HepG2 (cell line): ENCODE results near the gene RPH3AL. TPM values are rescaled to one million over a fixed set of nuclear protein-coding genes. Genes with fewer than 3 reads are reported as not detected.

Experiments used
- ATAC-seq: fragments of 200-7000 bp; cut with Tn5 transposase; 3 replicates; pipeline ENCODE4 v1.9.1; 2020; ENCODE audit warnings: mild to moderate bottlenecking, moderate library complexity
- BruUV-seq: library from RNA; stranded (reverse); fragments of 400-500 nt; replicated peaks from 2 replicates; lab custom pipeline; 2021; lab: Mats Ljungman, UMichigan
- CTCF ChIA-PET: fragments of 300-600 bp; formaldehyde crosslinking; extraction: SDS; loops from one replicate; lab custom pipeline; 2021; ENCODE audit warnings: low total read pairs, inconsistent platforms, low intra/inter-chr PET ratio; lab: Yijun Ruan, JAX
- POLR2A ChIA-PET: fragments of 350-600 bp; sonication (Branson Sonifier 250); formaldehyde crosslinking; loops from one replicate; lab custom pipeline; 2020; ENCODE audit warnings: antibody characterized with exemption, inconsistent platforms; lab: Yijun Ruan, JAX
- DNase-seq: peaks from one replicate; pipeline ENCODE4 v3.0.0-alpha.2; 2015; ENCODE audit warnings: low spot score
- FAIRE-seq: peaks from 3 replicates; lab custom pipeline; 2011; peaks lifted over from hg19 to GRCh38; lab: Jason Lieb, UNC
- H2AFZ ChIP-seq: one replicate; pipeline ENCODE4 v1.6.1; 2011; ENCODE audit warnings: low read length, inconsistent platforms
- H3K27ac ChIP-seq: fragments of 300-600 bp; 3 replicates; pipeline ENCODE4 v1.8.0; 2011; ENCODE audit warnings: mixed run types, mild to moderate bottlenecking, mixed read lengths, low read length, inconsistent platforms; ENCODE audit not compliant: insufficient read depth; ENCODE audit errors: extremely low read length
- H3K27me3 ChIP-seq, 2 experiments: fragments of 200-600 bp in 1 of 2; 2 replicates in 1 of 2; 3 replicates in 1 of 2; pipeline versions ENCODE4 v1.6.0 to v1.8.0; 2011; ENCODE audit warnings: low read length in 2 of 2, mild to moderate bottlenecking in 2 of 2, moderate library complexity in 2 of 2, inconsistent platforms in 1 of 2; ENCODE audit not compliant: insufficient read depth in 2 of 2, control insufficient read depth in 1 of 2
- H3K36me3 ChIP-seq, 2 experiments: fragments of 200-600 bp in 1 of 2; replicated peaks in 1 of 2; 2 replicates in 1 of 2; 3 replicates in 1 of 2; pipeline versions ENCODE4 v1.5.1 to v1.8.0; 2011; ENCODE audit warnings: low read length in 2 of 2, inconsistent platforms in 1 of 2; ENCODE audit not compliant: insufficient read depth in 2 of 2, control insufficient read depth in 1 of 2
- H3K4me1 ChIP-seq: 2 replicates; pipeline ENCODE4 v1.5.1; 2012; ENCODE audit warnings: low read length, inconsistent platforms; ENCODE audit not compliant: insufficient read depth
- H3K4me2 ChIP-seq: 2 replicates; pipeline ENCODE4 v1.6.0; 2011; ENCODE audit warnings: low read depth, low read length, inconsistent platforms
- H3K4me3 ChIP-seq, 3 experiments: fragments of 200-600 bp in 1 of 3; sonication (generic), shearing (Covaris generic) in 1 of 3; replicated peaks in 1 of 3; 2 replicates each; pipeline ENCODE4 v1.5.1; 2011 to 2016; ENCODE audit warnings: low read length in 3 of 3, inconsistent platforms in 2 of 3, low read depth in 2 of 3, mild to moderate bottlenecking in 2 of 3, control low read depth in 1 of 3, mixed read lengths in 1 of 3; ENCODE audit not compliant: insufficient read depth in 1 of 3
- H3K79me2 ChIP-seq: one replicate; pipeline ENCODE4 v1.6.1; 2011; ENCODE audit warnings: low read length, inconsistent platforms; ENCODE audit not compliant: insufficient read depth
- H3K9ac ChIP-seq: 2 replicates; pipeline ENCODE4 v1.6.0; 2011; ENCODE audit warnings: mild to moderate bottlenecking, low read depth, low read length, inconsistent platforms; ENCODE audit not compliant: insufficient read depth
- H3K9me3 ChIP-seq: 2 replicates; pipeline ENCODE4 v1.5.1; 2012; ENCODE audit warnings: mild to moderate bottlenecking, low read length
- H4K20me1 ChIP-seq: 2 replicates; pipeline ENCODE4 v1.6.0; 2011; ENCODE audit warnings: inconsistent platforms, mild to moderate bottlenecking, low read length, moderate library complexity; ENCODE audit not compliant: insufficient read depth
- ATF4 ChIP-seq, 2 experiments: fragments of 450-650 bp in 1 of 2; sonication (generic) in 1 of 2; formaldehyde crosslinking; IDR thresholded peaks; 2 replicates each; pipeline versions ENCODE4 v1.5.0 to v1.8.0; 2020 to 2022; ENCODE audit warnings: mild to moderate bottlenecking in 1 of 2, missing genetic modification reagents in 1 of 2
- ATF5 ChIP-seq: sonication (generic); formaldehyde crosslinking; IDR thresholded peaks from 2 replicates; pipeline ENCODE4 v1.4.0; 2020; ENCODE audit warnings: mild to moderate bottlenecking, low read depth, missing genetic modification reagents
- CEBPB ChIP-seq: IDR thresholded peaks from 2 replicates; pipeline ENCODE4 v1.6.1; 2011; ENCODE audit warnings: low read depth, low read length, improper control_type of control experiment, borderline replicate concordance
- CEBPG ChIP-seq: IDR thresholded peaks from 2 replicates; pipeline ENCODE4 v1.6.1; 2016
- ELK4 ChIP-seq: sonication (generic); formaldehyde crosslinking; IDR thresholded peaks from 2 replicates; pipeline ENCODE4 v1.9.0; 2021; ENCODE audit warnings: missing genetic modification reagents, borderline replicate concordance
- ETV5 ChIP-seq: IDR thresholded peaks from 2 replicates; pipeline ENCODE4 v1.6.1; 2018; ENCODE audit warnings: missing biosample characterization, missing genetic modification reagents, inconsistent platforms, borderline replicate concordance
- HCFC1 ChIP-seq: fragments of 150-350 bp; IDR thresholded peaks from 2 replicates; pipeline ENCODE4 v1.6.1; 2014; ENCODE audit warnings: low read depth, low read length
- HNRNPK ChIP-seq: fragments of 200-400 bp; formaldehyde crosslinking; IDR thresholded peaks from 2 replicates; pipeline ENCODE4 v1.6.1; 2018; ENCODE audit warnings: low read length, low read depth, moderate library complexity, mild to moderate bottlenecking; ENCODE audit not compliant: poor library complexity, severe bottlenecking
- MAX ChIP-seq: IDR thresholded peaks from 2 replicates; pipeline ENCODE4 v1.6.1; 2012; ENCODE audit warnings: inconsistent platforms
- NFKB2 ChIP-seq: sonication (generic); formaldehyde crosslinking; IDR thresholded peaks from 2 replicates; pipeline ENCODE4 v1.4.0; 2020; ENCODE audit warnings: missing genetic modification reagents, borderline replicate concordance
- RARA ChIP-seq: IDR thresholded peaks from 2 replicates; pipeline ENCODE4 v1.6.1; 2016; ENCODE audit warnings: missing genetic modification reagents, missing compliant biosample characterization
- RXRB ChIP-seq: IDR thresholded peaks from 2 replicates; pipeline ENCODE4 v1.6.1; 2016; ENCODE audit warnings: borderline replicate concordance, missing genetic modification reagents, missing compliant biosample characterization
- TAF15 ChIP-seq: fragments of 200-400 bp; formaldehyde crosslinking; IDR thresholded peaks from one replicate; pipeline ENCODE4 v1.6.1; 2018; ENCODE audit warnings: mild to moderate bottlenecking, low read depth, low read length; ENCODE audit not compliant: poor library complexity, severe bottlenecking
- TOPORS ChIP-seq: sonication (generic); formaldehyde crosslinking; IDR thresholded peaks from 2 replicates; pipeline ENCODE4 v1.8.0; 2023; ENCODE audit warnings: mild to moderate bottlenecking, missing genetic modification reagents
- ZBTB1 ChIP-seq: sonication (generic); formaldehyde crosslinking; IDR thresholded peaks from 2 replicates; pipeline ENCODE4 v1.4.0; 2020; ENCODE audit warnings: missing genetic modification reagents, borderline replicate concordance
- ZBTB44 ChIP-seq: sonication (generic); formaldehyde crosslinking; IDR thresholded peaks from 2 replicates; pipeline ENCODE4 v1.4.0; 2020; ENCODE audit warnings: missing genetic modification reagents
- ZBTB7A ChIP-seq: sonication (generic); formaldehyde crosslinking; IDR thresholded peaks from 2 replicates; pipeline ENCODE4 v1.8.0; 2022; ENCODE audit warnings: mild to moderate bottlenecking, missing genetic modification reagents
- ZNF264 ChIP-seq: sonication (generic); formaldehyde crosslinking; IDR thresholded peaks from 2 replicates; pipeline ENCODE4 v1.4.0; 2020; ENCODE audit warnings: missing genetic modification reagents
- ZNF616 ChIP-seq: sonication (generic); formaldehyde crosslinking; IDR thresholded peaks from 2 replicates; pipeline ENCODE4 v1.5.0; 2020; ENCODE audit warnings: low read depth, mild to moderate bottlenecking, missing genetic modification reagents
- WGBS: methylation state at CpG from one replicate; pipeline ENCODE4 v1.1.6; 2017; ENCODE audit warnings: low lambda C conversion rate; 5-methylcytosine and 5-hydroxymethylcytosine counted together
- in situ Hi-C: cut with HindIII; loops from 2 replicates; pipeline ENCODE4 v1.10.0; 2017; ENCODE audit warnings: low pct_unique_long_range_greater_than_20kb; ENCODE audit not compliant: extremely low pct_ligation_motif_present
- intact Hi-C: fragments of 100-400 bp; cut with micrococcal nuclease; formaldehyde crosslinking; loops from one replicate; pipeline ENCODE4 v1.10.0; 2022; ENCODE audit not compliant: unreplicated experiment
- polyA plus RNA-seq, 8 experiments: library from polyadenylated mRNA; depleted of rRNA in 3 of 8; stranded (reverse) in 7 of 8; unstranded in 1 of 8; fragments of >200 nt; fragmentation: Illumina TruSeq in 4 of 8; extraction: Trizol in 4 of 8; gene quantifications; 2 replicates each; pipeline versions ENCODE4 v1.2.1 to v1.2.3, GENCODE V29; 2011 to 2016; ENCODE audit warnings: low read depth in 4 of 8, missing spikeins in 1 of 8, mixed read lengths in 1 of 8; ENCODE audit not compliant: insufficient read depth in 1 of 8
- total RNA-seq, 5 experiments: library from RNA; depleted of rRNA; stranded (reverse); fragments of >200 nt; fragmentation: Illumina TruSeq; extraction: Trizol; gene quantifications; 2 replicates each; pipeline ENCODE4 v1.2.3, GENCODE V29; 2016; ENCODE audit warnings: low read depth in 1 of 5

Gene RPH3AL
- total and polyA plus RNA-seq, 2 of the 13 experiments (the other 11 are each of a cell fraction or from before 2014, with no cell fraction given): 7.8 to 16.4 TPM

GRCh38 chr17:376936-377863 lies 24.6 kb upstream of the RPH3AL start:
- intact Hi-C loops: no loop called here
- 63% methylated on average over 14 of the region's 14 CpGs for WGBS
- H4K20me1 ChIP-seq: no peaks in the 10 kb centered on the region
- H3K36me3 ChIP-seq: no peaks in the 10 kb centered on the region
- H3K79me2 ChIP-seq: no peaks in the 10 kb centered on the region
- no peak for DNase-seq
- H3K9ac ChIP-seq: no peak overlapping the region
- H3K4me1 ChIP-seq: peaks cover 25% of the 10 kb centered on the region
- no peak; the same call in 2 of the 3 replicates for ATAC-seq
- no peaks in the 10 kb centered on the region for H3K27me3 ChIP-seq
- no peak for FAIRE-seq
- no peak overlapping the region for H3K27ac ChIP-seq
- BruUV-seq: no TSS peak
- H3K9me3 ChIP-seq: no peaks in the 10 kb centered on the region
- H3K4me3 ChIP-seq: no peak overlapping the region
- ChIA-PET CTCF (no interaction called here), POLR2A (interaction anchor here (1.6 kb wide), 1 partner anchor 24 kb away, joined by 4 read pairs; the partner anchor contains the start of gene RPH3AL)
- no peak overlapping the region for H3K4me2 ChIP-seq
- H2AFZ ChIP-seq: no peak overlapping the region
- in situ Hi-C loops: no loop called here
- TF ChIP-seq ATF4 (CRISPR knock-in tag; IDR thresholded peaks at IDR 0.05) (peak in 1 of 2 experiments; percentile 72; a peak in 2 of 4 replicates), TOPORS (no peak), ATF5 (no peak), TAF15 (no peak), ETV5 (CRISPR knock-in tag) (peak; percentile 16; the same call in 1 of the 2 replicates), ELK4 (CRISPR knock-in tag) (no peak), CEBPG (CRISPR knock-in tag) (peak; percentile 31; the same call in 1 of the 2 replicates), ZNF264 (CRISPR knock-in tag) (peak; percentile 97), ZBTB44 (CRISPR knock-in tag) (no peak), RXRB (peak; percentile 85), NFKB2 (no peak), MAX (no peak), RARA (CRISPR knock-in tag) (peak; percentile 48; the same call in 1 of the 2 replicates), CEBPB (peak; percentile 43; the same call in 1 of the 2 replicates), ZBTB7A (CRISPR knock-in tag) (no peak), ZNF616 (CRISPR knock-in tag) (no peak), ZBTB1 (CRISPR knock-in tag) (no peak), HCFC1 (no peak), HNRNPK (peak; percentile 58)
